Natural killer cell (primary cell): ENCODE measurements around the gene UBE4B. TPM values are rescaled to one million over a fixed set of nuclear protein-coding genes. Genes with fewer than 3 reads are reported as not detected.

Experiments used
- ATAC-seq, 3 donors: fragments of 150-1000 bp in 2 of 3; fragments of 200-7000 bp in 1 of 3; cut with Tn5 transposase; 1 replicate in 1 of 3; 2 replicates in 2 of 3; pipeline ENCODE4 v1.10.0; 2021; ENCODE audit warnings: mild to moderate bottlenecking in 2 of 3, moderate library complexity in 2 of 3
- DNase-seq, 2 donors: peaks; one replicate each; pipeline versions ENCODE4 v3.0.0 to v3.0.0-alpha.2; 2013 to 2021; ENCODE audit warnings: mixed read lengths in 1 of 2
- H3K27ac ChIP-seq: one replicate; pipeline ENCODE4 v1.5.1; 2013; ENCODE audit warnings: mild to moderate bottlenecking, low read length
- H3K27me3 ChIP-seq: one replicate; pipeline ENCODE4 v1.6.1; 2013; ENCODE audit warnings: low read length; ENCODE audit not compliant: control insufficient read depth, insufficient read depth
- H3K36me3 ChIP-seq: one replicate; pipeline ENCODE4 v1.6.1; 2013; ENCODE audit warnings: low read length; ENCODE audit not compliant: control insufficient read depth, insufficient read depth
- H3K4me1 ChIP-seq: one replicate; pipeline ENCODE4 v1.6.1; 2013; ENCODE audit warnings: low read length; ENCODE audit not compliant: control insufficient read depth, insufficient read depth
- H3K4me3 ChIP-seq: one replicate; pipeline ENCODE4 v1.5.1; 2013; ENCODE audit warnings: low read length
- H3K9me3 ChIP-seq: one replicate; pipeline ENCODE4 v1.6.1; 2013; ENCODE audit warnings: low read length; ENCODE audit not compliant: control insufficient read depth, insufficient read depth
- H3K27ac Mint-ChIP-seq, 2 donors: one replicate each; pipeline ENCODE4 v1.8.0; 2022; ENCODE audit warnings: mild to moderate bottlenecking in 2 of 2, mixed read lengths in 2 of 2, moderate library complexity in 1 of 2
- H3K27me3 Mint-ChIP-seq, 2 donors: one replicate each; pipeline ENCODE4 v1.8.0; 2022; ENCODE audit warnings: low read depth in 2 of 2, mixed read lengths in 2 of 2
- H3K36me3 Mint-ChIP-seq: one replicate; pipeline ENCODE4 v1.8.0; 2022; ENCODE audit warnings: mixed read lengths
- H3K4me1 Mint-ChIP-seq, 2 donors: one replicate each; pipeline ENCODE4 v1.8.0; 2022; ENCODE audit warnings: mixed read lengths in 2 of 2
- H3K4me3 Mint-ChIP-seq: one replicate; pipeline ENCODE4 v1.8.0; 2022; ENCODE audit warnings: mild to moderate bottlenecking, moderate library complexity, mixed read lengths
- H3K9me3 Mint-ChIP-seq, 2 donors: one replicate each; pipeline ENCODE4 v1.8.0; 2022; ENCODE audit warnings: mixed read lengths in 2 of 2
- CTCF ChIP-seq: fragments of 200-600 bp; IDR thresholded peaks from one replicate; pipeline ENCODE4 v1.8.0; 2022; ENCODE audit warnings: antibody characterized with exemption
- WGBS: methylation state at CpG from one replicate; pipeline ENCODE4 v1.1.7; 2013; ENCODE audit warnings: missing lambda C conversion rate; ENCODE audit not compliant: insufficient coverage; 5-methylcytosine and 5-hydroxymethylcytosine counted together
- intact Hi-C: fragments of 100-400 bp; cut with micrococcal nuclease; formaldehyde crosslinking; loops from one replicate; pipeline ENCODE4 v1.14.2; 2022
- total RNA-seq, 4 donors: library from RNA; stranded (reverse); fragments of 120-200 nt in 1 of 4; gene quantifications; one replicate each; pipeline versions ENCODE4 v1.2.3 to v1.2.4, GENCODE V29; 2013 to 2022

UBE4B gene
- total RNA-seq, 3 donors from 2014 or later (not counting 1 experiment from before 2014, with no cell fraction given) = 37.0 to 48.0 (median 41.4) TPM

GRCh38 chr1:10140981-10141380, 108.2 kb downstream of the UBE4B start:
- Mint-ChIP-seq H3K9me3 (no peaks in the 10 kb centered on the region), H3K27ac (no peak overlapping the region), H3K36me3 (peaks cover 9% of the 10 kb centered on the region), H3K27me3 (no peaks in the 10 kb centered on the region), H3K4me1 (peaks cover 0 to 4% of the 10 kb centered on the region in 2 donors), H3K4me3 (no peak overlapping the region)
- H3K36me3 ChIP-seq = peaks cover 26% of the 10 kb centered on the region
- intact Hi-C loops = no loop called here
- no peaks in the 10 kb centered on the region for H3K27me3 ChIP-seq
- H3K27ac ChIP-seq = no peak overlapping the region
- H3K9me3 ChIP-seq = no peaks in the 10 kb centered on the region
- H3K4me3 ChIP-seq = no peak overlapping the region
- no peaks in the 10 kb centered on the region for H3K4me1 ChIP-seq
- DNase-seq (no peak), ATAC-seq (no peak)
- TF ChIP-seq CTCF = no peak
- 95% methylated on average over 3 of the region's 3 CpGs for WGBS

GRCh38 chr1:10143961-10144485, 111.3 kb downstream of the UBE4B start:
- H3K27me3 Mint-ChIP-seq = no peaks in the 10 kb centered on the region
- Histone ChIP-seq H3K4me3 (no peak overlapping the region), H3K36me3 (peaks cover 21% of the 10 kb centered on the region), H3K27me3 (no peaks in the 10 kb centered on the region), H3K4me1 (no peaks in the 10 kb centered on the region), H3K27ac (no peak overlapping the region), H3K9me3 (no peaks in the 10 kb centered on the region)
- intact Hi-C loops = no loop called here
- 100% methylated on average over 5 of the region's 7 CpGs for WGBS
- TF ChIP-seq CTCF = no peak
- H3K36me3 Mint-ChIP-seq = no peaks in the 10 kb centered on the region
- H3K9me3 Mint-ChIP-seq = no peaks in the 10 kb centered on the region
- H3K27ac Mint-ChIP-seq = no peak overlapping the region
- H3K4me3 Mint-ChIP-seq = no peak overlapping the region
- ATAC-seq (no peak), DNase-seq (no peak)
- peaks cover 0 to 4% of the 10 kb centered on the region in 2 donors for H3K4me1 Mint-ChIP-seq

- intact Hi-C loops = no loop called here
- no peak overlapping the region for H3K27ac Mint-ChIP-seq
- H3K27ac ChIP-seq = no peak overlapping the region
- H3K4me3 Mint-ChIP-seq = no peak overlapping the region
- no peak for TF ChIP-seq CTCF
- H3K36me3 Mint-ChIP-seq = no peaks in the 10 kb centered on the region
- H3K9me3 ChIP-seq = no peaks in the 10 kb centered on the region
- H3K4me1 ChIP-seq = no peaks in the 10 kb centered on the region
- H3K9me3 Mint-ChIP-seq = no peaks in the 10 kb centered on the region
- DNase-seq (no peak), ATAC-seq (no peak)
- H3K27me3 Mint-ChIP-seq = no peaks in the 10 kb centered on the region
- H3K4me3 ChIP-seq = no peak overlapping the region
- 98% methylated on average over 8 of the region's 8 CpGs for WGBS
- H3K27me3 ChIP-seq = no peaks in the 10 kb centered on the region
- H3K36me3 ChIP-seq = peaks cover 27% of the 10 kb centered on the region
- no peaks in the 10 kb centered on the region for H3K4me1 Mint-ChIP-seq
These were observed 113.6 kb downstream of the UBE4B start for GRCh38 chr1:10146391-10146790.

DNA sequence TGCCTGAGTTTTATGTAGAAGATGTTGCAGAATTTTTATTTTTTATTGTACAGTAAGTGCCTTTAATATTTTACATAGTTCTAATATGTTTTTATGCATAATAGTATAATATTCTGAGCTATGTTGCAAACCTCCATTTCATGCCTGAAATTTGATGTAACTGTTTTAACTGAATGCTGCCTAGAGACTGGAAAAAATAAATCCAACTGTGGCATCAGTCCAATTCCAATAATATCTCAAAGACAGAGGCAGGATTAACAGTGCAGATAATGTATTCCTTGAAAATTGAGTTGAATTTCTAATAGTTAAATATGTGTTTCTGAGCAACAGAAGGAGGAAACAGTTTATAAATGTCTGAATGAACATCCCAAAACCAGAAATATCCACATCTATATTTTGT, 116.5 kb downstream of the UBE4B start:
- DNase-seq (no peak), ATAC-seq (no peak)
- Mint-ChIP-seq H3K4me1 (no peaks in the 10 kb centered on the region), H3K9me3 (no peaks in the 10 kb centered on the region), H3K27me3 (no peaks in the 10 kb centered on the region), H3K4me3 (no peak overlapping the region), H3K27ac (no peak overlapping the region), H3K36me3 (no peaks in the 10 kb centered on the region)
- H3K4me1 ChIP-seq = no peaks in the 10 kb centered on the region
- no peak overlapping the region for H3K4me3 ChIP-seq
- peaks cover 22% of the 10 kb centered on the region for H3K36me3 ChIP-seq
- no peak overlapping the region for H3K27ac ChIP-seq
- no peaks in the 10 kb centered on the region for H3K27me3 ChIP-seq
- H3K9me3 ChIP-seq = no peaks in the 10 kb centered on the region
- TF ChIP-seq CTCF = no peak
- intact Hi-C loops = no loop called here
